ENCODE results near the gene CCHCR1.
"Not testable (repeated sequence)": the region's sequence is repeated elsewhere in the genome, so short reads cannot be mapped to it uniquely, and the experiment has no call there.

The CCHCR1 gene

DNA sequence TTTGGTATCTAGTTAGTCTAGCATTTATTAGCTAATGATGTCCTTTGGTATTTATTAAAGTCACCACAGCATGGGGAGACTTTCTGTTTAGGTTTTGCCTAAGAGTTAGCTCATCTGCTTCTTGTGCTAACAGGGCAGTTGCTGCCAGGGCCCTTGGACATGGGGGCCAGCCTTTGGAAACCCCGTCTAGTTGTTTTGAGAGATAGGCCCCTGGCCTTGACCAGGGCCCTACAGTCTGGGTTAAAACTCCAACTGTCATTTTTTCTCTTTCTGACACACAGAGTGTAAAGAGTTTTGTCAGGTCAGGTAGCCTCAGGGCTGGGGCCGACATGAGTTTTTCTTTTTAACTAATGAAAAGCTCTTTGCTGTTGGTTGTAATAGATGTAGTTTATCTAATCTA lies 25.7 kb upstream of the CCHCR1 start:
- not testable (repeated sequence) for DNase-seq

DNA sequence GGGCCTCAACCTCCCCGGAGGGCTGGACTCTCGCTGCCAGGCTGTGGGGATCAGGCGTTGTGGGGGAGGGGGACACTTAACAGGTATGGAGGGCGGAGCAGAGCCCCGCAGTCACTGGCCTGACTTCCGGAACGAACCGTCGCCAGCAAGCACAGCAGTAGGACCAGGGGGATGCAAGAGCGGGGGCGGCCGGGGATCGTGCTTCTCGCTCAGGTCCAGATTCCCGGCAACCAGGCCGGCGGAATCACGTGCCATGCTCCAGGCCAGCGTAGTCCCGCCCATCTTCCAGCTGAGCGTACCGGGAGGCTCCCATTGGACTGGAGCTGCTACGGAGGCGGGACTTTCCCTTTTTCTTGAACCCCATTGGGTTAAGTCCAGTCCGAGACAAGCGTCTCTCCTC lies 22.9 kb upstream of the CCHCR1 start:
- DNase-seq: no peak

DNA sequence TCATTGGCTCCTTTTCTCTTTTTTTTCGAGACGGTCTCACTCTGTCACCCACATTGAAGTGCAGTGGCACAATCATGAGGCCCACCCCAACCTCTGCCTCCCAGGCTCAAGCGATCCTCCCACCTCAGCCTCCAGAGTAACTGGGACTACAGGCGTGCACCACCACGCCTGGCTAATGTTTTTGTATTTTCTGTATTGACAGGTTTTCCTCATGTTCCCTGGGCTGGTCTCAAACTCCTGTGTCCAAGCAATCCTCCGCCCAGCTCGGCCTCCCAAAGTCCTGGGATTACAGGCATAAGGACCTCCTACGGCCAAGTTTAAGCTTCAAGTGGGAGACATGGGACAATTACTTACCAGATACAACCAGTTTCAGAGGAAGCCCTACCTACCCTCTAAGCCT lies 22.3 kb upstream of the CCHCR1 start:
- DNase-seq: no peak

DNA sequence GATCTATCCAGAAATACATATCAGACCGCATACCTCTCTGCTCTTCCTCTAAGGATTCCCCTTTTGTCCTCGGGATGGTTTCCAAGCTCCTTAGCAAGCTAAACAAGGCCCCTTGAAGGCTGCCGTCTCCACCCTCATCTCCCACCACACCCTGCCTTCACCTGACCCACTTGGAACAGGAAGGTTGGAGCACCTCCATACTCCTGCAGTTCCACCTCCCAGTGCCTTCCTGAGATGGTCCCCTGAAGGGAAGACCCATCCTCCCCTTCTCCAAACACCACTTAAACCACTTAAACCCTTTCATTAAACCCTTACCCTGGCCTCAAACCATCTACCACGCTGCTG lies 21.4 kb upstream of the CCHCR1 start:
- DNase-seq: no peak

DNA sequence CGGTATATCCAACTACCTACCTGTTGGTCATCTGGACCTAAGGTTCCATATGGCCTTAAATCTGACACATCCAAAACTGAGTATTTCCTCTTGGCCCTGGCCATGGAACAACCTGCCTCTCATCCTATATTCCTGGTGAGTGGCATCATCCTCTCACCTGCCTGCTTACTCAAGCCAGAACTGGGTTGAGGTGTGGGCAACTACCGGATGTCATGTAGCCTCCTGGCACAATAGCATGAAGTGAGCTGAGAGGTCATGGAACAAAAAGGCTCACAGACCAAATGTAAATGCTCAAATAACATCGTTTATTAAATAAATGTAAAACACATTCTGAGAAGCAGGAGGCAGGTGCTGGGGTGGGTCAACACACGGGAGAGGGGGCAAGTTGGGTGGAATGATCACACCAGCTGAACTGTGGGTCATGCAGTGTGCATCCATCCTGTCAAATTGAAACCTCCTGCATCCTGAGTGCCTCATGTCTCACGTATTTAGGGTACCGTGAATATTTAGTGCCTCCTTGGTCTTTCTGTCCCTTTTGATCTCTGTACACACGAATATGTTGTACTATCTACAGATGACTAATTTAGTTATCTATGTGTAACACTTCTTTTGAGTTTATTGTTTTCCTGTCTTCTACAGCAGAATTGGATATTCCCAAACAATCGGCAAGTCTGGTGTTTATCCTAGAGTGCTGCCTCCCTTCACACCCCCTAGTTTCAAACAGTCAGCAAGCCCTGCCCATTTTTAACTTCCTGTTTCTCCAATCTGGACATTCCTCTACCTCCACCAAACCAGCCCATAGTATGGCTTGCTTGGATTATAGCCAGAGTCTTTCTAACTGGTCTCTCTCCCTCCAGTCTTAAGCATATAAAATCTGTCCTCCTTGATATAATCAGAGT lies 20.8 kb upstream of the CCHCR1 start:
- no peak for DNase-seq

DNA sequence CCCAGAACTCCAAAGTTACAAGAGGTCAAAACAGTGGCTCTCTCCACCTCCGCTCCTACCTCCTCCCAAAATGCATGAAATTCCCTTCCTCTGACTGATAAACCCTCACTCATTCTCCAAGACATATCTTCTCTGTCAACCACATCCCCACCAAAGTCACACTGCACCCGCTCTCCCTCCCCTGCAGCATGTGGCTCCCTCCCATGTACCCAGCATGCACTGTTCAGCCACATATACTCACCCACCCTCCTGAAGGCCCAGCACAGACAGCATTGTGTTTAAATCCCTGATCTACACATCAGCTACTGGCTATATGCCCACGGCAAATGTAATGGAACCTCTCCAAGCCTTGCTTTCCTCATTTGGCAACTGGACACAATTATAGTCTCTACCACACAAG lies 18.4 kb upstream of the CCHCR1 start:
- no peak for DNase-seq

DNA sequence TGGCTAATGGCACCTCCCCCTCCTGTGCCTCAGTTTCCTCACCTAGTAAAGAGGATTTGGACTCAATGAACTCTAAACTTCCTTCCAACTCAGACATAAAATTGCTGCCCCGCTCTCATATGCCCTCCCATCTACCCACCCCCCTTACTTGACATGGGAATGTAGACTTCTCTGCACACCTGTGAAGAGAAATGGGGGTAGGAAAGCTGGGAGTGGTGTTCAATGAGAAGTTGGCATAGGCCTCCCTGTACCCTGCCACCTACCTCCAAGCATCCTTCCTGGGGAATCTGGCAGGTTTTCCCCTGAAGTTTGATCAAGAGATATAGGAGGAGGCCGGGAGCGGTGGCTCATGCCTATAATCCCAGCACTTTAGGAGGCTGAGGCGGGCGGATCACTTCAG lies 16.8 kb upstream of the CCHCR1 start:
- no peak for DNase-seq

DNA sequence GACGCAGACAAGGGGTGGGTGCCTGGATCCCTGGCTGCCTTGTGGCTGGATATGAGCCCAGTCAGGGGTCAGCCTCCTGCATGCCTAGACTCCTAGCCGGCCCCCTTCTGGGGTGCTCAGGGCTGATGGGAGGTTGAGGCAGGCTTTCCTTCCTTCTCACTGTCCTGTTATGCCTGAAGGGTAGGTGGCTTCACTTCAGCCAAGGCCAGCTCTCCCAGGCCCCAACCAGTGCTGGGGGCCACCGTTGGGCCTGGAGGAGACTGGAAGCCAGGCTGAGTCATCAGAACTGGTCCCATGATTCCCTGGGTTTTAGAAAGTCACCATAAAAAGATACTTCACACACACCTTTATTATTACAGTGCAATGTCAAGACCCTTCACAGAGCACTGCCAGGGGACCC lies 15.8 kb upstream of the CCHCR1 start:
- no peak for DNase-seq

DNA sequence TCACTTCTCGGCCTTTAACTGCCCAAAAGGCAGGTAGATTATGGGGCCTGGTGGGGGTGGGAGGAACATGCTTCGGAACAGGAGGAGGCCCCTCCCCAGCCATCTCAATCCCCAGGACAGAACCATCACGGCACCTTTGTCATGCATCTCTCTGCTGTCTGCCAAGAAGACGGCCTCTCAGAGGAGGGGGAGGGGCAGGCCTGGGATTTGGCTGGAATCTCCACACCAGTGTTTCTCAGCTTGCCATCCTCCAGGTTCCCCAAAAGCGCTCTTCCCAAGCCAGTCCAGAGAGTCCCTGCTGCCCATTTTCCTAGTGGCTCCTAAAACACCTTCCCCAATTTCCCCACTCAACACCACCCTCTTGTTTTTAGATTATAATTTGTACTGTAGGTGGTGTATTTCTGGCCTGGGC lies 15.4 kb upstream of the CCHCR1 start:
- no peak for DNase-seq

DNA sequence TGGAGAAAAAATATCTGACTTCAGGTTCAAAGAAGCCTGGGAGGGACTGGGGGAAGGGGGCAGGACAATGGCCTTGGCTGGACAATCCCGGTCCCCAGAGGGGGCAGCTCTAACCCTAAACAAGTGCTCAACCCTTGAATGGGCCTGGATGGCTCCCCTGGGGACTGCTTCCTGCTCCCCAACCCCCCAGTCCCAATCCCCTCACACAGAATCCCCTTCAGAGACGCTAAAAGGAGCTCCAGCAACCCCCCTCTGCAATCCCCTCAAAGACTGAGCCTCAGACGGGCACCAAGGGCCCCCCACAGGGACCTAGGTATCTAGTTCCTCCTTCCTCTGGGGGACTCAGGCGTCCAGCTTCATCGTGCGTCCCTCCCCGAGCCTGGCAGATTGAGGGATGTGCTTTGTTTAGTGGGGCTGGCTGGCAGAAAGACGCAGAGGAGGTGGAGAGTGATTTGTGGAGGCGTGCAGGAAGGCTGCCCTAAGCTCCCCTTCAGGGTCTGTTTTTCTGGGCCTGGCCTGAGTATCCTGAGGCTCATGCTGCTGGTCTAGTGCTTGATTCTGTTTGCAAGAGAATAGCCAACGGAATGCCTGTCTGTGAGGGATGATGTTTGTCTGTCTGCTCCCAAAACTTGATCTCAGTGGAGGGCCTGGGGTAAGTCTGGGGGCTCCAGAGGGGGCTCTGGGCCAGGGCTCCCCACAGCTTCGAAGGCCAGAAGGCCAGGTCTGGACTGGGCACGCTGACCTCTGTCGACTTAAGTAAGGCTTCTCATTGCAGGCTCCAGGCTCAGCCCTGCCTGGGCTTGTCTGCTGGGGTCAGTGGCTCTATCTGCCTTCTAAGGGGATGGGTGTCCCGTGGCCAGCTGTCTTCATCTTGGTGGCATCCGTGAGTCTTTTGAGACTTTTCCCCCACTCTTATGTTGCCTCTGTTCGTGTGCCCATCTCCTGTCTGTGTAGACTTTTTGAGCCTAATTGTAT lies 14.6 kb upstream of the CCHCR1 start:
- no peak for DNase-seq

DNA sequence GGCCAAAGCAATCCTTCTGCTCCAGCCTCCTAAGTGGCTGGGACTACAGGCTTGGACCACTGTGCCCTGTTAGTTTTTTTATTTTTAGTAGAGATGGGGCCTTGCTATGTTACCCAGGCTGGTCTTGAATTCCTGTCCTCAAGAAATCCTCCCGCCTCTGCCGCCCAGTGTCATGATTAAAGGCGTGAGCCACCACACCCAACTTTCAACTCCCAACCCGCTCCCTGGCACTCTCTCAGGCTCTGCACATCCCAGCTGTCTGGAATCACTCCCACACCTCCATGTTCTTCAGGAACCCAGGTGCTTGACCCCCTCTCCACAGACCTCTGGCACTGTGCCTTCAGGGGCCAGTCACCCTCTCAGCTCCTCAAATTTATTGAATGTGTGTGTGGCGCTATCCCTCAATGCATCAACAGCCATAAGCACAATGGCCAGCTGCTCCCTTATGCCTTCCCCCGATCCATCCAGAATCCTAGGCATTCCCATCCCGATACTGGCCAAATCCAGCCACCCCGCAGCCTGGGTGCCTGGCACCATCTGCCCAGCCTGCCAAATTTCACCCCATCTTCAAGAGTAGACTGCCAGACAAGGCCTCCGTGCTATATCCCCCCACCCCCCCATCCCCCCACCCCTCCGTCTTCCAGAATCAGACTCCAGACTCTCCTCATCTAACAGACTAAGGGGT lies 13.5 kb upstream of the CCHCR1 start:
- no peak for DNase-seq

DNA sequence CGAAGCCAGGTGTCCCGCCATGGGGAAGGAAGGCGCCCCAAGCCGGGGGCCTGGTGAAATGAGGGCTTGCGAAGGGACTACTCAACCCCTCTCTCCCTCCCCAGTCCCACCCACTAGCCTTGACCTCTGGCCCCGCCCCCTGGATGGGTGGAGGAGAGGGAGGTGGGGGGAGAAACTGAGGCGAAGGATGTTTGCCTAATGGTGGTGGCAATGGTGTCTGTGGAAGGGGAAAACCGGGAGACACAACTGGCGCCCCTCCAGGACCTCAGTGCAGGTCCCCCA lies 12.9 kb upstream of the CCHCR1 start, which contains the start of gene POU5F1:
TSS of gene POU5F1 (minus strand) at position 83 of the 282 bp plus-strand sequence. CDS start at position 21, 62 bp downstream.
- DNase-seq: no peak

DNA sequence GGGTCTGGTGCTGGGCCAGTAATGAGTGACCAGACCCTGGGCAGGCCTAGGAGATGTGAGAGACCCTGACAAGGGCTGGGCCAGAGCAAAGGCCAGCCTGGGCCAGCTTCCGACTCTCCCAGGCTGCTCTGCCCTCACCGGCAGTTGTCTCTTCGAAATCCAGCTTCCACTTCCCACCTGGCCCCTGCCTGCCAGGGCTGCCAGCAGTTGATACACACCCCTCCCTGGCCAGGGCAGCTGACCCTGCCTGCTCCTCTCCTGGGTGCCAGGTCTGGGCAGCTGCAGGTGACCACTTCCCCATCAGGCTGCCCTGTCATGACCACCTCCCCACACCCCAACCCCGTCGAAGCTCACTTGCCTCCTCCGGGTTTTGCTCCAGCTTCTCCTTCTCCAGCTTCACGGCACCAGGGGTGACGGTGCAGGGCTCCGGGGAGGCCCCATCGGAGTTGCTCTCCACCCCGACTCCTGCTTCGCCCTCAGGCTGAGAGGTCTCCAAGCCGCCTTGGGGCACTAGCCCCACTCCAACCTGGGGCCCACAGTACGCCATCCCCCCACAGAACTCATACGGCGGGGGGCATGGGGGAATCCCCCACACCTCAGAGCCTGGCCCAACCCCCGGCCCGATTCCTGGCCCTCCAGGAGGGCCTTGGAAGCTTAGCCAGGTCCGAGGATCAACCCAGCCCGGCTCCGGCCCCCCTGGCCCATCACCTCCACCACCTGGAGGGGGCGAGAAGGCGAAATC lies 12.4 kb upstream of the CCHCR1 start:
- DNase-seq: not testable (repeated sequence)

DNA sequence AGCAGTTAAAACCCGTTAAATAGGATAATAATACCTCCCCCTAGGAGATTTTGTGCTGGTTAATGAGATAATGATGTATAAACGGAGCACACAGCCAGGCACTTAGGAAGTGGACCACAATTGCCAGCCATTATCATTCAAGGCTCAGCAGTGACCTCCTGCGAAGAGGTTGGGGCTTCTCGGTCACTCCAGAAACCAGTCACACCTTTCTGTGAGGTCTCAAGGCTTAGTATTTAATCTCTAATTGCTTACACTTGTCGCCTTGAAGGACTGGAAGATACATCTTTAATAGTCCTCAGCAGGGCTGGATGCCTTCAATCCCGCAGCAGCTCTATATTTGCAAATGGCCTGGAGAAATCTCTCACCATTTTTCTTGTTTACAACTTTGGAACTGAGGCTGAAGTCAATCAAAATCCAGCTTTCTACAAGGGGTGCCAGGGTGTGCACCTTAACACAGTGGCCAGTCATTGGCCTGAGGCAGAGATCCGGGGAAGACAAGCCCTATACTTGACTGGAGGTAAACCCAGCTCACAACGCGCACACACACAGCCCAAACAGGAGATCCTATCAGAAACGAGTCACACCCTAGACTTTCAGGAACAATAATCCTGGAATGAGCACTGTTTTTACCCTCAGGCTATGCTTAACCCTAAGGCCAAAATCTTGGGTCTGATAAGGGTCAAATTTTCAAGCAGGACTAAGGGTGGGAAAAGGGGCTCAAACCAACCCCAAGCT lies 11.7 kb upstream of the CCHCR1 start:
- DNase-seq: no peak

DNA sequence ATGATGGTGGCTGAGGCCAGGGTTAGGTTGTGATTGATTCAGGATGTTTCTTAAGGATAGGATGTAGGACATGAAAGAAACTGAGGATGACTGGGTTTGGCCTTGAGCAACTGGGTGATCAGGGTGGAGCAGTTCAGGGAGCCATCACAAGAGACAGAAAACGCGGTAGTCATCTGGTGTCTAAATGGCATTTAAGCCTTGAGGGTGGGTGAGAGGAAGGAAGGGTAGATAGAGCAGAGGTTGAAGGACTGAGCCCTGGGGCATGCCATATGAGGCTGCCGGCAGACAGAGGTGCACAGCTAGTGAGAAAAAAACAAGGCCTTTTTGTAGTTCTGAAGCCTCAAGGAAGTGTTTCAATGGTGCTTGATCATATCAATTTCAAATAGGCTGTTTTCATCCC lies 11.0 kb upstream of the CCHCR1 start:
- DNase-seq: no peak

DNA sequence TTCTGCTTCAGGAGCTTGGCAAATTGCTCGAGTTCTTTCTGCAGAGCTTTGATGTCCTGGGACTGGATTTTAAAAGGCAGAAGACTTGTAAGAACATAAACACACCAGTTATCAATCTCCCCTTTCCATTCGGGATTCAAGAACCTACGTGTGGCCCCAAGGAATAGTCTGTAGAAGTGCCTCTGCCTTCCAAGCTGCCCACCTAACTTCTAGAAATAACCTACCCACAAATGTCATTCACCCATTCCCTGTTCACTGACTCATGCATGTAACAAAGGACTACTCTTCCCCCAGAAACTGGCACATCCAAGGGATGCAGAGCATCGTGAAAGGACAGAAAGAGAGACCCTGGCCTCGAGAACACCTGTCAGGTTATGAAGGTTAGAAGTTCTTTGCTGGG lies 8.4 kb upstream of the CCHCR1 start:
- DNase-seq: no peak

DNA sequence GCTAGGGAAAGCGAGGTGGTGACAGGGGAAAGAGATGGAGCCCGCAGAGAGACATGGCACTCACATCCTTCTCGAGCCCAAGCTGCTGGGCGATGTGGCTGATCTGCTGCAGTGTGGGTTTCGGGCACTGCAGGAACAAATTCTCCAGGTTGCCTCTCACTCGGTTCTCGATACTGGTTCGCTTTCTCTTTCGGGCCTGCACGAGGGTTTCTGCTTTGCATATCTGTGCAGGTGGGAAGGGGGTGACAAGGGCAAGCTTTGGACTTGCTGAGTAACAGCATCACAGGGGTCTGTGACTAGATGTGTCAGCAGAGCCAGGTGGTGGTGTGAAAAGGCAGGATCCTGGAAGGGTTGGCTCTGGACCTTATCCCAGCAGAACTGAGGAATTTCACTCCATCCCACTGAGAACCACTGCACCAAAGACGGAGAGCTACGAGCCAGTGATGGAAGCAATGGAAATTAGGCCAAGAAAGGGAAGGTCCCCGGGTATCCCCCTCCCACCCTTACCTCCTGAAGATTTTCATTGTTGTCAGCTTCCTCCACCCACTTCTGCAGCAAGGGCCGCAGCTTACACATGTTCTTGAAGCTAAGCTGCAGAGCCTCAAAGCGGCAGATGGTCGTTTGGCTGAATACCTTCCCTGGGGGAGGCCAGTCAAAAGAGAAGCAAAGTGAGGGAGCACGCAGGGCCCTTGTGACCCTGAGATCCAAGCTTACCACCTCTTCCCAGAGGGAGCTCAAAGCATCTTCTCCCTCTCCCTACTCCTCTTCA lies 7.6 kb upstream of the CCHCR1 start:
- DNase-seq: peak; percentile 22

DNA sequence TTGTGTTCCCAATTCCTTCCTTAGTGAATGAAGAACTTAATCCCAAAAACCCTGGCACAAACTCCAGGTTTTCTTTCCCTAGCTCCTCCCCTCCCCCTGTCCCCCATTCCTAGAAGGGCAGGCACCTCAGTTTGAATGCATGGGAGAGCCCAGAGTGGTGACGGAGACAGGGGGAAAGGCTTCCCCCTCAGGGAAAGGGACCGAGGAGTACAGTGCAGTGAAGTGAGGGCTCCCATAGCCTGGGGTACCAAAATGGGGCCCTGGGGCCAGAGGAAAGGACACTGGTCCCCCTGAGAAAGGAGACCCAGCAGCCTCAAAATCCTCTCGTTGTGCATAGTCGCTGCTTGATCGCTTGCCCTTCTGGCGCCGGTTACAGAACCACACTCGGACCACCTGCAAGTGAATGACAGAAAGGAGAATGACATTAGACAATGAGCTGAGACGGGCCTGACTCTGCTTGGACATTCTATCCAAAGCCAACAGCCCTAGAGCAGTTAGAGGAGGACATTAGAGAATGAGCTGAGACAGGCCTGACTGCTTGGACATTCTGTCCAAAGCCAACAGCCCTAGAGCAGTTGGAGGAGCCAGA lies 7.0 kb upstream of the CCHCR1 start:
- DNase-seq: not testable (repeated sequence)

DNA sequence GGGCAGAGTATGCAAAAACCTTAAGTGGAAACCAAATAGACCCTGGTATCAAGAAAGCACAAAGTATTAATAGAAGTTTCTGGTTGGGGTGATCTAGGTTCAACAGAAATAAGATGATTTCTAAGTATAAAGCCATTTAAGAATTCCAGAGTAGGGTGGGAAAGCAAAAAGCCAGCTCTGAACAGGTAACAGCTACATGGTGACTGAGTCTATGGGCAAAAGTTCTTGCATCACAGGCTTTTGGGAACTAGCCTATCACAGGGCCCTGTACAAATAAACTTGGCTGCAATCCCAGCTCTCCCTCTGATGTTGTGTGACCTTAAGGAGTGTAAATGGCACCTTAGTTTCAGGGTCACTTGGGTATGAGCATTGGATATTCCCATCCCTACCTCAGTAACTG lies 6.3 kb upstream of the CCHCR1 start:
- DNase-seq: no peak

DNA sequence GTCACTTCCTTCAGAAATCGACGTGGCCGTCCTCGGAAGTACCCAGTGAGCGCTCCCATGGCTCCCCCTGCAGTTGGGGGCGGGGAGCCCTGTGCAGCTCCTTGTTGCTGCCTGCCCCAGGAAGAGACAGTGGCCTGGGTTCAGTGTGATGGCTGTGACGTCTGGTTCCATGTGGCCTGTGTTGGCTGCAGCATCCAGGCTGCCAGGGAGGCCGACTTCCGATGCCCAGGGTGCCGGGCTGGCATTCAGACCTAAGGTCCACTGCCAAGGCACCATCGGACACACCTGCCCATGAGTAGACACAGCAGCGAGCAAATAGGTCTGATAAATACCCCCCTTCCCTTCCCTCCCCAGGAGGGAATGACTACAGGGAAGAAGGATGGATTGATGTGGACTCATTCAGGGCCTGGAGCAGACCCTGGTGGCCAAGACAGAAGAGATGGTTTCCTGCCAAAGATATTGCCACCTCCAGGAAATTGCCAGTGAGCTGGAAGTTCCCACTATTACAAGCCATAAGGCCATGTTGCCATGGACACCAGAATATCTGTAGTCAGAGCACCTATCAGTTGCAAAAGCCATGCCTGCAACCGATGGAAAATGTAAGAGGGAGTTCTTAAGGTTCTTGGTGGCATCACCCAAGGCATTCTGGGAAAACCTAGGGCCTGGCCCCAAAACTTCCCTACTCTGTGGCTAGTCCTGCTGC lies 5.0 kb upstream of the CCHCR1 start:
- no peak for DNase-seq
